Naive thymus-derived CD4-positive, alpha-beta T cell (primary cell): Measurements from ENCODE around the gene FNDC3A. TPM values are rescaled to one million over a fixed set of nuclear protein-coding genes. Genes with fewer than 3 reads are reported as not detected.

Source experiments
- ATAC-seq: fragments of 150-1000 bp; cut with Tn5 transposase; 2 replicates; pipeline ENCODE4 v1.10.0; 2021; ENCODE audit warnings: mild to moderate bottlenecking, moderate library complexity
- CTCF ChIA-PET: fragments of 350-600 bp; sonication (Branson Sonifier 250); formaldehyde crosslinking; loops from one replicate; lab custom pipeline; 2021; ENCODE audit warnings: antibody characterized with exemption; lab: Charles Lee
- POLR2A ChIA-PET: fragments of 350-600 bp; sonication (Branson Sonifier 250); formaldehyde crosslinking; loops from one replicate; lab custom pipeline; 2021; ENCODE audit warnings: antibody characterized with exemption, inconsistent platforms; lab: Charles Lee
- DNase-seq, 9 donors: peaks; one replicate each; pipeline versions ENCODE4 v3.0.0 to v3.0.0-alpha.2; 2020 to 2022; ENCODE audit warnings: mixed read lengths in 1 of 9
- H3K27ac ChIP-seq: one replicate; pipeline ENCODE4 v1.7.0; 2013; ENCODE audit warnings: mild to moderate bottlenecking, low read depth, low read length, moderate library complexity
- H3K27me3 ChIP-seq, 2 donors: one replicate each; pipeline ENCODE4 v1.7.0; 2013; ENCODE audit warnings: low read length in 2 of 2, mild to moderate bottlenecking in 2 of 2, moderate library complexity in 2 of 2; ENCODE audit not compliant: control insufficient read depth in 2 of 2, insufficient read depth in 2 of 2
- H3K36me3 ChIP-seq, 3 experiments: 1 replicate in 2 of 3; 2 replicates in 1 of 3; pipeline ENCODE4 v1.7.0; 2013; ENCODE audit warnings: low read length in 3 of 3, mild to moderate bottlenecking in 3 of 3, moderate library complexity in 1 of 3; ENCODE audit not compliant: insufficient read depth in 3 of 3, control insufficient read depth in 2 of 3
- H3K4me1 ChIP-seq, 2 donors: one replicate each; pipeline ENCODE4 v1.7.0; 2013; ENCODE audit warnings: low read length in 2 of 2, mild to moderate bottlenecking in 2 of 2, moderate library complexity in 1 of 2; ENCODE audit not compliant: control insufficient read depth in 2 of 2, insufficient read depth in 2 of 2
- H3K4me3 ChIP-seq: 2 replicates; pipeline ENCODE4 v1.7.0; 2013; ENCODE audit warnings: mild to moderate bottlenecking, low read length
- H3K9me3 ChIP-seq, 3 experiments: 1 replicate in 2 of 3; 2 replicates in 1 of 3; pipeline ENCODE4 v1.7.0; 2013; ENCODE audit warnings: low read length in 3 of 3; ENCODE audit not compliant: control insufficient read depth in 2 of 3
- H3K27ac Mint-ChIP-seq, 9 donors: one replicate each; pipeline ENCODE4 v1.8.0; 2020 to 2022; ENCODE audit warnings: mixed read lengths in 9 of 9, mild to moderate bottlenecking in 8 of 9, moderate library complexity in 5 of 9, inconsistent platforms in 2 of 9
- H3K27me3 Mint-ChIP-seq, 5 donors: one replicate each; pipeline ENCODE4 v1.8.0; 2021 to 2022; ENCODE audit warnings: mixed read lengths in 5 of 5, mild to moderate bottlenecking in 1 of 5
- H3K36me3 Mint-ChIP-seq, 5 donors: one replicate each; pipeline ENCODE4 v1.8.0; 2020 to 2022; ENCODE audit warnings: mixed read lengths in 5 of 5, mild to moderate bottlenecking in 3 of 5, inconsistent platforms in 1 of 5
- H3K4me1 Mint-ChIP-seq, 7 donors: one replicate each; pipeline ENCODE4 v1.8.0; 2020 to 2022; ENCODE audit warnings: mixed read lengths in 7 of 7, mild to moderate bottlenecking in 3 of 7, inconsistent platforms in 1 of 7
- H3K4me3 Mint-ChIP-seq, 10 donors: one replicate each; pipeline ENCODE4 v1.8.0; 2020 to 2022; ENCODE audit warnings: mild to moderate bottlenecking in 10 of 10, mixed read lengths in 10 of 10, moderate library complexity in 6 of 10, inconsistent platforms in 2 of 10
- H3K9me3 Mint-ChIP-seq, 11 donors: one replicate each; pipeline ENCODE4 v1.8.0; 2020 to 2022; ENCODE audit warnings: mixed read lengths in 11 of 11, mild to moderate bottlenecking in 4 of 11, inconsistent platforms in 1 of 11, moderate library complexity in 1 of 11
- intact Hi-C, 2 donors: fragments of 100-400 bp; cut with micrococcal nuclease; formaldehyde crosslinking; loops; one replicate each; pipeline ENCODE4 v1.15.1; 2023
- polyA plus RNA-seq, 2 donors: library from polyadenylated mRNA; unstranded; fragments of 300-500 nt; fragmentation: Illumina TruSeq; gene quantifications; one replicate each; pipeline ENCODE4 v1.2.3, GENCODE V29; 2021
- total RNA-seq, 6 experiments: library from RNA in 5 of 6; stranded (reverse) in 5 of 6; gene quantifications; 1 replicate in 5 of 6; 2 replicates in 1 of 6; pipeline ENCODE4 v1.2.3 and lab custom pipeline; 2021 to 2026

The FNDC3A gene
- total and polyA plus RNA-seq, 7 experiments from 2014 or later, result 12.0 to 46.4 (median 35.4) TPM

- peaks cover 4 to 52% (median 43%) of the 10 kb centered on the region in 5 donors for H3K36me3 Mint-ChIP-seq
These were observed 47.7 kb downstream of the FNDC3A start for GRCh38 chr13:49023431-49023830.

GRCh38 chr13:49026851-49027250 lies 51.1 kb downstream of the FNDC3A start:
- no peak overlapping the region for H3K27ac Mint-ChIP-seq
- intact Hi-C loops, result no loop called here
- ATAC-seq, result no peak

More at GRCh38 chr13:49023431-49023830, 47.7 kb downstream of the FNDC3A start:
- no peak for ATAC-seq
- H3K4me3 Mint-ChIP-seq, result no peak overlapping the region
- peaks cover 0 to 6% (median 0%) of the 10 kb centered on the region in 7 donors for H3K4me1 Mint-ChIP-seq
- no peak overlapping the region for H3K4me3 ChIP-seq
- POLR2A ChIA-PET, result interaction anchor here (1.4 kb wide), 1 partner anchor 47 kb away, joined by 5 read pairs; the partner anchor contains the start of gene FNDC3A
- no peak overlapping the region for H3K27ac ChIP-seq
- CTCF ChIA-PET, result no interaction called here
- H3K9me3 ChIP-seq, result no peaks in the 10 kb centered on the region
- no peaks in the 10 kb centered on the region for H3K27me3 Mint-ChIP-seq
- peaks cover 0 to 10% (median 4%) of the 10 kb centered on the region in 11 donors for H3K9me3 Mint-ChIP-seq
- H3K27me3 ChIP-seq, result no peaks in the 10 kb centered on the region
- intact Hi-C loops, result no loop called here
- no peak for DNase-seq
- no peak overlapping the region for H3K27ac Mint-ChIP-seq
- no peaks in the 10 kb centered on the region for H3K4me1 ChIP-seq
- H3K36me3 ChIP-seq, result peaks cover 0 to 9% (median 0%) of the 10 kb centered on the region in 3 experiments

GRCh38 chr13:49029570-49029969 lies 53.9 kb downstream of the FNDC3A start:
- no peak for DNase-seq
- H3K27ac ChIP-seq, result no peak overlapping the region
- Mint-ChIP-seq H3K9me3 (peaks cover 0 to 14% (median 4%) of the 10 kb centered on the region in 11 donors), H3K27ac (no peak overlapping the region), H3K36me3 (peaks cover 0 to 38% (median 26%) of the 10 kb centered on the region in 5 donors), H3K4me1 (peaks cover 0 to 10% (median 4%) of the 10 kb centered on the region in 7 donors), H3K27me3 (no peaks in the 10 kb centered on the region), H3K4me3 (no peak overlapping the region)
- intact Hi-C loops, result no loop called here
- no peak for ATAC-seq
- no peaks in the 10 kb centered on the region for H3K9me3 ChIP-seq
- POLR2A ChIA-PET, result no interaction called here
- no peak overlapping the region for H3K4me3 ChIP-seq
- H3K4me1 ChIP-seq, result no peaks in the 10 kb centered on the region
- CTCF ChIA-PET, result no interaction called here
- H3K27me3 ChIP-seq, result no peaks in the 10 kb centered on the region
- no peaks in the 10 kb centered on the region for H3K36me3 ChIP-seq

More at GRCh38 chr13:49026851-49027250, 51.1 kb downstream of the FNDC3A start:
- no peak for DNase-seq
- no peaks in the 10 kb centered on the region for H3K27me3 ChIP-seq
- peaks cover 0 to 9% (median 0%) of the 10 kb centered on the region in 3 experiments for H3K36me3 ChIP-seq
- Mint-ChIP-seq H3K9me3 (peaks cover 0 to 17% (median 6%) of the 10 kb centered on the region in 11 donors), H3K4me1 (peaks cover 0 to 7% (median 3%) of the 10 kb centered on the region in 7 donors), H3K36me3 (peaks cover 0 to 45% (median 38%) of the 10 kb centered on the region in 5 donors), H3K4me3 (no peak overlapping the region), H3K27me3 (no peaks in the 10 kb centered on the region)
- ChIA-PET POLR2A (no interaction called here), CTCF (no interaction called here)
- H3K9me3 ChIP-seq, result no peaks in the 10 kb centered on the region
- no peaks in the 10 kb centered on the region for H3K4me1 ChIP-seq
- no peak overlapping the region for H3K4me3 ChIP-seq
- H3K27ac ChIP-seq, result no peak overlapping the region

GRCh38 chr13:49030213-49030612 lies 54.5 kb downstream of the FNDC3A start:
- CTCF ChIA-PET, result no interaction called here
- no peak overlapping the region for H3K4me3 ChIP-seq
- H3K36me3 ChIP-seq, result no peaks in the 10 kb centered on the region
- Mint-ChIP-seq H3K9me3 (peaks cover 0 to 14% (median 4%) of the 10 kb centered on the region in 11 donors), H3K27ac (no peak overlapping the region), H3K36me3 (peaks cover 0 to 38% (median 26%) of the 10 kb centered on the region in 5 donors), H3K4me1 (peaks cover 0 to 10% (median 4%) of the 10 kb centered on the region in 7 donors), H3K27me3 (no peaks in the 10 kb centered on the region), H3K4me3 (no peak overlapping the region)
- H3K27ac ChIP-seq, result no peak overlapping the region
- H3K4me1 ChIP-seq, result no peaks in the 10 kb centered on the region
- H3K27me3 ChIP-seq, result no peaks in the 10 kb centered on the region
- no peak for DNase-seq
- intact Hi-C loops, result no loop called here
- H3K9me3 ChIP-seq, result no peaks in the 10 kb centered on the region
- POLR2A ChIA-PET, result no interaction called here
- ATAC-seq, result no peak

- ATAC-seq (no peak), DNase-seq (no peak)
- Mint-ChIP-seq H3K27ac (no peak overlapping the region), H3K4me1 (peaks cover 0 to 22% (median 5%) of the 10 kb centered on the region in 7 donors), H3K27me3 (no peaks in the 10 kb centered on the region), H3K36me3 (peaks cover 0 to 65% (median 40%) of the 10 kb centered on the region in 5 donors), H3K4me3 (no peak overlapping the region), H3K9me3 (no peaks in the 10 kb centered on the region)
- intact Hi-C loops, result no loop called here
- ChIA-PET CTCF (no interaction called here), POLR2A (no interaction called here)
- Histone ChIP-seq H3K9me3 (no peaks in the 10 kb centered on the region), H3K27ac (no peak overlapping the region), H3K4me1 (no peaks in the 10 kb centered on the region), H3K4me3 (no peak overlapping the region), H3K27me3 (no peaks in the 10 kb centered on the region), H3K36me3 (no peaks in the 10 kb centered on the region)
These were observed 65.2 kb downstream of the FNDC3A start for GRCh38 chr13:49040872-49041271.

GRCh38 chr13:49042476-49042875 lies 66.8 kb downstream of the FNDC3A start:
- H3K4me1 Mint-ChIP-seq, result peaks cover 0 to 31% (median 11%) of the 10 kb centered on the region in 7 donors
- H3K9me3 Mint-ChIP-seq, result no peaks in the 10 kb centered on the region
- ChIA-PET CTCF (no interaction called here), POLR2A (no interaction called here)
- DNase-seq (no peak), ATAC-seq (no peak)
- H3K36me3 Mint-ChIP-seq, result peaks cover 3 to 58% (median 45%) of the 10 kb centered on the region in 5 donors
- H3K27me3 ChIP-seq, result no peaks in the 10 kb centered on the region
- intact Hi-C loops, result no loop called here
- H3K4me3 Mint-ChIP-seq, result no peak overlapping the region
- peak overlapping the region in 1 of 9 donors; percentile 86 for H3K27ac Mint-ChIP-seq
- no peaks in the 10 kb centered on the region for H3K36me3 ChIP-seq
- H3K9me3 ChIP-seq, result no peaks in the 10 kb centered on the region
- no peaks in the 10 kb centered on the region for H3K27me3 Mint-ChIP-seq
- no peak overlapping the region for H3K27ac ChIP-seq
- no peaks in the 10 kb centered on the region for H3K4me1 ChIP-seq
- no peak overlapping the region for H3K4me3 ChIP-seq

- intact Hi-C loops, result no loop called here
- Histone ChIP-seq H3K36me3 (no peaks in the 10 kb centered on the region), H3K4me3 (no peak overlapping the region), H3K27me3 (no peaks in the 10 kb centered on the region), H3K4me1 (no peaks in the 10 kb centered on the region), H3K27ac (no peak overlapping the region), H3K9me3 (no peaks in the 10 kb centered on the region)
- no peak overlapping the region for H3K4me3 Mint-ChIP-seq
- peaks cover 4 to 39% (median 23%) of the 10 kb centered on the region in 7 donors for H3K4me1 Mint-ChIP-seq
- H3K9me3 Mint-ChIP-seq, result peaks cover 0 to 11% (median 2%) of the 10 kb centered on the region in 11 donors
- peaks cover 8 to 60% (median 51%) of the 10 kb centered on the region in 5 donors for H3K36me3 Mint-ChIP-seq
- H3K27ac Mint-ChIP-seq, result peak overlapping the region in 1 of 9 donors; percentile 83
- no peak for ATAC-seq
- no peaks in the 10 kb centered on the region for H3K27me3 Mint-ChIP-seq
- no peak for DNase-seq
- ChIA-PET POLR2A (no interaction called here), CTCF (no interaction called here)
These were observed 68.3 kb downstream of the FNDC3A start for GRCh38 chr13:49044008-49044407.
